GM19240 (cell line): Measurements from ENCODE around the gene EPYC.
"Not testable (repeated sequence)": the region's sequence is repeated elsewhere in the genome, so short reads cannot be mapped to it uniquely, and the experiment has no call there.

ENCODE experiments used
- DNase-seq: peaks from one replicate; pipeline ENCODE4 v3.0.0; 2011; ENCODE audit warnings: low spot score; ENCODE audit not compliant: insufficient read length

Gene EPYC

DNA sequence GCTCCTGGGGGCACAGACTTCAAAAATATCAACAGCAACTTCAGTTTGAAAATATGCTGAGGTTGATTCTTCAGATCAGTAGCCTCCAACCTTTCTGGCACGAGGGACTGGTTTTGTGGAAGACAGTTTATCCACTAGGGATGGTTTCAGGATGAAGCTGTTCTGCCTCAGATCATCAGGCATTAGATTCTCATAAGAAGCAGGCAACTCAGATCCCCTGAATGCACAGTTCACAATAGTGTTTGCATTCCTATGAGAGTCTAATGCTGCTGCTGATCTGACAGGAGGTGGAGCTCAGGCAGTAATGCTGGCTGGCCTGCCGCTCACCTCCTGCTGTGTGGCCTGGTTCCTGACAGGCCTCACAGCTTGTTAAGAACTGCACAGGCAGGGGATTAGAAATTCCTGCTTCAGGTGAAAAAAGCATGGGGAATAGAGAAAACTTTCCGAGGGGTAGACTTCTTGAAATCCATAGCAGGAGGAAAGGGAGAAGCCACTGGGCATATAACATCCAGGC is 12.8 kb downstream of the EPYC start:
- DNase-seq, result no peak

DNA sequence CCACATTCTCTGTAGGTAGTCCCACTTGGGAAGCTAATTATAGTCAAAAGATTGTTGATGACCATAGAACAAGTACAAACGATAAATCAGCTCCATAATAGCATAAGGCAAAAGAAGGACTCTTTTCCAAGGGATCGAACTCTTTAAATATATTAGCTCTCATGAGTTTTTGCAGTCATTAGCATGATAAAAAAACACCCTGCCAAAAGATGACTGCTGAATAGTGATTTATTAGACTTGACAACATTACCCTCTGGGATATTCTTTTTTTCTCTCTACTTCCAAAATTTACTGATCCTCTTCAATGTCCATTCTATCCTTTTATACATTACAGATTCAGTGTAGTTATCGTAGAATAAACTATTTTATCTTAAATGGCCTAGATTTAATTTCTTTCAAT is 14.2 kb downstream of the EPYC start:
- no peak for DNase-seq

DNA sequence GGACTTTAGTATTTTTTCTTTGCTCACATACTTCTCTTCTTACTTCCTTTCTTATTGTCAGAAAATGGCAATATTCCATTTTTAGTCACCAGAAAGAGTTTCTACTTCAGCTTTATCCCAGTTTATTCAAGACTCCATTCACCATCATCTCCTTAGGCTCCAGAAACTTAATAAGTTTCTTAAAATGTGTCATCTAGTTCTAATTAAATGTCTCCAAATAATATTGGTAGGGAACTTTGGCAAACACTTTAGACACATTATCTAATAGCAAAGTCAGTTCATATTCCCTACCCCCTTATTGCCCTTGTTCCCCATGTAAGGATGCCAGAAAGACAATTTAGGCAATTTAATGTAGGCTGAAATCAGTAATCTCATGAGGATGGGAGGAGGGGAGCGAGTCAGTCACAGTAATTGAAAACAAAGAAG is 15.1 kb downstream of the EPYC start:
- no peak for DNase-seq

DNA sequence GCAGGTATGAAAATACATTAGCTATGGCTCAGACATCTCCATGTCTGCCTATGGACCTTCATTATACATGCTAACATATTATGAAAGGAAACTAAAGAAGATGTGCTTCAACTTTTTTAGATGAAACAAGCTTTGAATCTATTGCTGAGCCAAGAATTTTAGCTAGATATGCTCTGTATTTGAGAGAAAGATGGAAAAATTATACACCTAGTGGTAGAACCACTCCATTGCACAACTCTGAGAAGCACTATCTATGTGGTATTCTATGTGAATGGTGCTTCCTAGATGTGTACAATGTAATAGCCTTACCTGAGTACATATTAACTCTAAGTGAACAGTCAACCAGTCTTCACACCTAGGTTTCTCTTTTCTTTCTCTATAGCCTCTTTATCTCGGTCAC is 17.3 kb downstream of the EPYC start:
- no peak for DNase-seq

DNA sequence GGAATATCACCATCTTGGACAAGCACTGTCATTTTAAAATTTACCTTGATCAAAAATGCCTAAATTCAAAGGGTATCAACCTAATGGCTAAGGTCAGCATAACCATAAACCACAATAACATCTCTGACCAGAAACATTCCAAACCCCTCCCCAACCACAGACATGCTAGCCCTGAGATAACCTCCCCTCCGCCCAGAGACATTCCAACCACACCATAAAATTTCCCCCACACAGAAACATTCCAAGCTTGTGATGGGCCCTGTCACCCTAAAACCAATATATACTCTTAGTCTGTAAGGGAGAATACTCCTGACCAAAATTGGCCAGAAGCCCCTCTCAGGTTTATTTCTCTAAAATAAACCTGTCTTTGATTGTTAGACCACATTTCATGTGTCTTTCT is 17.7 kb downstream of the EPYC start:
- no peak for DNase-seq

DNA sequence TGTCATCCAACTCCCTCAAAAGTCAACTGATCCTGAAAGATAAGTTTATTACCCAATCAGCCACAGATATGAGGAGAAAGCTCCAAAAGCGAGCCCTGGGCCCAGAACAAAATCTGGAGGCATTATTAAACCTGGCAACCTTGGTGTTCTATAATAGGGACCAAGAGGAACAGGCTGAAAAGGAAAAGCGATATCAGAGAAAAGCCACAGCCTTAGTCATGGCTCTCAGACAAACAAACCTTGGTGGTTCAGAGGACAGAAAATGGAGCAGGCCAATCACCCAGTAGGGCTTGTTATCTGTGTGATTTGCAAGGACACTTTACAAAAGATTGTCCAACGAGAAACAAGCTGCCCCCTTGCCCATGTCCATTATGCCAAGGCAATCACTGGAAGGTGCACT is 19.4 kb downstream of the EPYC start:
- not testable (repeated sequence) for DNase-seq

DNA sequence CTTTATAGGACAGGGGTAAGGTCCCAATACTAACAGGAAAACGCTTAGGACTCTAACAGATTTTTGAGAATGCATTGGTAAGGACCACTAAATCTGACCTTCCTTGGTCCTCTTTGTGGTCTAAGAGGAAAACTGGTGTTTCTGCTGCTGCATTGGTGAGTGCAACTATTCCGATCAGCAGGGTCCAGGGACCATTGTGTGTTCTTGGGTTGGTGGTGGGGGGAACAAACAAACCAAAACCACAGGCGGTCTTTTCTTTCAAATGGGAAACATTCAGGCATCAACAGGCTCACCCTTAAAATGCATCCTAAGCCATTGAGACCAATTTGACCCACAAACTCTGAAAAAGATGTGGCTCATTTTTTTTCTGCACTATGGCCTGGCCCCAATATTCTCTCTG is 20.7 kb downstream of the EPYC start:
- no peak for DNase-seq

DNA sequence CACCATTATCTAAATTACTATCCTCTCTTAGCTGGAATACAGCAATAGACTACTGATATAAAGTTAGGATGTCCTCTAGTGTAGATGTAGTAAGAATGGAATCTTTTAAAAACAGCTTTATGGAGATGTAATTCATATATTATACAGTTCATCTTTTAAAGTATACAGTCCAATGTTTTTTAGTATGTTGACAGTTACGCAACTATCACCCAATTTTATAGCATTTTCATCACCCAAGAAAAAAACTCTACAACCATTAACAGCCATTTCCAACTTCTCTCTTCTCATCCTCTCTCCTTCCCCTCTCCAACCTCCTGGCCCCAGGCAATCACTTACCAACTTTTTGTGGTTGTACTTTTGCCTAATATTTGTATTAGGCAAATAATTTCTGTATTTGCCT is 22.6 kb downstream of the EPYC start:
- DNase-seq, result no peak

DNA sequence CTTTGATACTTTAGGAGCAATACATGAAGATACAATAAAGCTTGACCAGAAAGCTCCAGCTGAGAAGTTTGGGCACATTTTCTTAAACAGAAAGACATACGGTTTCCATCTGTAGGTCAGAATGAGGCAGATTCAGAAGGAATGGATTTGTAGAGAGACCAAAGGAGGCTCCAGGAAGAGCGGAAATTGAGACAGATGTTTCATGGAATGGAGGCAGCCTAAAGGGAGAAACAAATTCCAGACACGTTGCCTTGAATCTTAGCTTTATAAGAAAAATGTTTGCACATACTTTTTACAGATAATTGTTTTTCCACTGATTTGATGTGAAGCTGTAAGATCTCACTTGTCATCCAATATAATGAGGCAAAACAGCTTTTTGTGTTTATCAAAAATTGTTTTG is 24.8 kb downstream of the EPYC start:
- no peak for DNase-seq

DNA sequence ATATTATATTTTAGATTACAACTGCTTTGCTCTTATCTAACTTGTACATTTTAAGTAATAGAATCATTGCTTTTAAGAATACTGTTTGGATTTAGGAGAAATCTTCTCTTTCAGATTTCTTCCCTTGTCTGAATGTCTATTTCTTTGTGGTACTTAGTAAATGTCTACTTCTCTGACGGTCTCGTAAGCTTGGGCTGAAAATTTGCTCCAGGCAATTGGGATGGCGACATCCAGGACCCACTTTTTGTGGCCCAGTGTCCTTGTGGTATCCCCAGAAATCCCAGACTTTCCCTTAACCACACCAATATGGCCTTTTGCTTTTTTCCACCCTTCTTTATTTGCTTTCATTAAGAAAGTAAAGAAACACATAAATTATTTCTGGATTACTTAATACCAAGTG is 25.8 kb downstream of the EPYC start:
- no peak for DNase-seq

DNA sequence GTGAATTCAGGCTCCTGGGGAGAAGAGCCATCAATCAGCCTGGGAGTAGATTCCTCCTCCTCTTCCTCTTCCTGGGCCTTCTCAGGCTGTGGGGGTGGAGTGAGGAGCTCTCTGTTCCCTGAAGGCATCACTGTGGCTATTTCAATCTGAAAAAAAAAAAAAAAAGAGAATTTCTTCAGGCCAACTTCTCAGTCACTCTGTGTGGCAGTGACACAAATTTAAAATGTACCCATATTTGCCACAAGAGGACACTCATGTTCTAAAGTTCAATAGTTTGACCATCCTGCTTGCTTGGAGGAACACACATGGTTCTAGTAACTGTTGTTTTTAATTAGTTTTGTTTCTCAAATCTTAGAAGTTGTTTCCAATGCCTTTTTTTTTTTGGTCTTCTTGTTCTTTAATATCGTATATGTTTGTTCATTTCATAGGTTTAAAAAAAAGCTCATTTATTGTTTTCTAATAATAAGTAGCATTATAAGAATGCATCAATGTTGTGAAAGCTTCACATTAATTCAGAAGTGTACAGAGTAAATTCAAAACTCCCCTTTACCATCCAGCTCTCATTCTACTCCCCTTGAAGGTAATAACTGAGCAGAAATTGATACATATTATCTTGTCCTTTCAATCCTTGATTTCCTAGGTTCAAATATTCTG is 26.5 kb downstream of the EPYC start:
- peak; percentile 1 for DNase-seq

DNA sequence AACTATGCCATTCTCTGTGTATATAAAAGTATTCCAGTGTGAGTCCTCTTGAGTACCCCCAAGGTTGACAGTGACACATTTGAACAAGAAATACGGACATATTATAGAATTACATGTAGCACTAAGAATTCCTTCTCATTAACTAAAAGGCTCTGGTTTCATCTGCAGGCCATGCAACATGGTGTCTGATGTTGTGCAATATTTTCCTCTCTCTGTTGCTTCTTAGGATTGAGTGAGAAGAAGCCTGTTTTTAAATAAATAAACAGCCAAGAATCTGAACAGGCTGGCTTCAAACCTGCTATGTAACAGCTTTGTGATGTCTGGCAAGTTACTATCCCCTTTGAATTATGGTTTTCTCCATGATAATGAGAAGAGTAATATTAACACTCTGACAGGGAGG is 27.5 kb downstream of the EPYC start:
- no peak for DNase-seq

DNA sequence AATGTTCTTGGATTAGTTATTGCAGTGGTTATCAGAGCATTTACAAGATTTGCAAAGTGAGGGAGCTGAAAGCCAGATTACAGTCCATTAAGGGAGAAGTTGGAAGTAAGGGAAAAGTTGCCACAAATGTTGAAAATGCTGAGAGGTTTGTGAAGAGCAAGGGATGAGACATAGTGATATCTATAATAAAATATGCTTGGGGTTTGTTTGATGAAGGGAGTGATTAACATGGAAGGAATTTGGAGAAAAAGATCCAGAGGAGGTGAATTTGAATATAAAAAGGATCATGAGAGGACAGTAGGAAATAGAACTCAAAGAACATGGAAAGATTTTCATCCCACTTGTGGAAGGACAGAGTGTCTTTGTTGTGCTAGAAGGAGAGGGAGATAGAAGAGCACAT is 30.5 kb downstream of the EPYC start:
- no peak for DNase-seq

DNA sequence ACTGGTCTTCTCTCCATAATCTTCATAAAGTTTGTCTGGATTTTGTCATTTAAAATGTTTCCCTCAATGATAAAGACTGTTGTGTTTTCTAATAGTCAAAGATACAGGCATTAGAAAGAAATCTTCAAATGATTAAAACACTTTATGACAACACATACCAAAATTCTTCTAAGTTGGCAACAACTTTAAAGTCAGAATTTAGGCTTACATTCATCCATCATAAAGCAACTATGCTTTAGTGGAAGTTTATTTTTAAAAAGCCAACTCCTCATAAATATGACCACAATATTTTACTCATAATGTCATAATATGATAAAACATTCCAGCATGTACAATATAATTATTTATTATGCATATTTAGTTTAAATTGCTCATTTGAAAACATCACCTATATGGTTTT is 32.5 kb downstream of the EPYC start:
- no peak for DNase-seq

DNA sequence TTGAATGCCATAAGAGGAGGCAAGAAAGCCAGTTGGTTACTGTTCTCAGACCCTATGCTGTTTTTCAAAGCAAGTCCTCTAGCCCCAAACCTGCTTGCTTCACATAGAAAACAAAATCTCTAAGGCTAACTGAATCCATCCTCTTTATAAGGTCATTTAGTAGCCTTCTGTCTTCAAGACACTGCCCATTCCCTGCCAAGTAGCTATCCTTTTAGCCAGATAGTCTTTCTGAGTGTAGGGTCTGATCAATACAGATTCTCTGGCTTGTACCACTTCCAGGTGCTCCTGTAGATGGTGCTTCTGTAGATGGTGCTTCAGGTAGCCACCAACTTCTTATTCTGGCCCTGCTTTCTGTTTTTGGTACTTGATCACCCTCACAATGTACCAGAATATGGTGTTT is 33.9 kb downstream of the EPYC start:
- DNase-seq, result no peak

DNA sequence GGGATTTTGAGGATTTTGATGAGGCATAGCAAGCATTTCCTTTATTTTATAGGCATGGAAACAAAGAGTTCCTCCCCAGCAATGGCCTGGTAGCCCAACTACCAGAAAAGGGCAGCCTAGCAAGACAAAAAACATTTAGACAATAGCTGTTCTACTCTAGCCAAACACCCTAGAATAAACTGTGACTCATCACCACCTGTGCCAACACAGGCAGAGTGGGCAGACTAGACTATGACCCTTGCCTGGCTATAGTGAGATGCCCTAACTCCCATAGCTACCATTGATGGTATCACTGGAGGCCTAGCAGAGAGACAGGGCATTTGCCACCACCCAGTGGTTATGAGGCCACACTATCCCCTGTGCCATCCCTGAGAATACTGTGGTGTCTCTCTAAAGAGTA is 34.3 kb downstream of the EPYC start:
- no peak for DNase-seq

DNA sequence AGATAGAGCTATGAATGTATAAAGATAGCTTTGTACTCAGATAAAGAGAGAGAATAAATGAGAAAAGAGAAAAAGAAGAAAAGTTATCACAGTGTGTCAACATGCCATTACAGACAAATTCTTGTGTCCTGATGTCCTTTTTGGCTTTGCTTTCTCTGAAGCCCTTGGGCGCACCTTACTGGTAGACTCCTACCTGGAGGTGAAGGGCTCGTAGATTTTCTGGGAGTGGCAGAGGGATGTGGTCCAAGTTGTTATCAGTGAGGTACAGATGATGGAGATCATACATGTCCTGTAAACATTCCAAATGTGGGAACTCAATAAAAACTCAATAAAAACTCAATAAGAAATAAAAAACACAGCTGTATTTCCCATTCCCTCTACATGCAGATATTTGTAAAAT is 34.9 kb downstream of the EPYC start:
- DNase-seq, result no peak

DNA sequence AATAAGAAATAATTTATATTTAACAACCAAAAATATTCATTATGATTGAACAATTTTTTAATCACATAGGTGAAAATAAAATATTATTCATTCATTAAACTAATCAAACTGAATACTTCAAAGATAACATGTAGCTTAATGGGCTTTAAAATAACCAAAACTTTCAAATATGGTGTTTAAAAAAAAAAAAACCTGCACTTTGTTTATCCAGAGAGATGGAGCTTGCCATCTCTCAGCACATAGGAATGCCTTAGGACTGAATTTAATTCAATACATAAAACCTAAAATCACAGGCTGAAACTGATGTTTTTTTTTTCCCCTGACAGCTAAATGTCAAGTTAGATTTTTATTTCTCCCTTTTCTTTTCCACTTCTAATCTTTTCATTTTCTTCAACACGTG is 35.4 kb downstream of the EPYC start:
- no peak for DNase-seq

DNA sequence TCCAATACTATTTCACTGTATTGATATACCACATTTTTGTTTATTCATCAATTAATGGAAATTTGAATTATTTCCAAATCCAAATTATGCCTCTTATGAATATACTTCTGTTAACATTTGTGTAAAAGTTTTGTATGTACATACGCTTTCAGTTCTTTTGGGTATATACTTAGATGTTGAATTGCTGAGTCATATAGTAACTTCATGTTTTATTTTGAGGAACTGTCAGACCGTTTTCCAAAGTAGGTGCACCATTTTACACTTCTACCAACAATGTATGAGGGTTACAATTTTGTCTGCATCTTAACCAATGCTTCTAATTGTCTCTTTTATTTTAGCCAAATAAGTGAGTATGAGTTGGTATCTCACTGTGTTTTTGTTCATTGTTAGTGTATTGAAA is 39.6 kb downstream of the EPYC start:
- no peak for DNase-seq

DNA sequence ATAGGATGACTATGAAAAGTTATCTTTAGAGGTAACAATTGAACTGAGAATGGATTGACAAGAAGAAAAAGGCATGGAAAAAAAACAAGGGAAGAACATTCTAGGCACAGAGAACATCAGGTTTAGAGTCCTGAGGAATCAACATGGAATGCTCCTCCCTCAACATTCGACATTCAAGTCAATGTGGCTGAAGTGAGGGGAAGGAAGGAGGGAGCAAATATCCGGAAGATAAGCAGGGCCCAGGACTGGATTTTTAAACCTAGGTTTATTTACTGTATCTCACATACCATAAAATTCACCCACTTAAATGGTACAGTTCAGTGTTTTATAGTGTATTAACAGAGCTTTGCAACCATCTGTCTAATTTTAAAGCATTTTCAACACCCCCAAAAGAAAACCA is 40.2 kb downstream of the EPYC start:
- DNase-seq, result no peak

DNA sequence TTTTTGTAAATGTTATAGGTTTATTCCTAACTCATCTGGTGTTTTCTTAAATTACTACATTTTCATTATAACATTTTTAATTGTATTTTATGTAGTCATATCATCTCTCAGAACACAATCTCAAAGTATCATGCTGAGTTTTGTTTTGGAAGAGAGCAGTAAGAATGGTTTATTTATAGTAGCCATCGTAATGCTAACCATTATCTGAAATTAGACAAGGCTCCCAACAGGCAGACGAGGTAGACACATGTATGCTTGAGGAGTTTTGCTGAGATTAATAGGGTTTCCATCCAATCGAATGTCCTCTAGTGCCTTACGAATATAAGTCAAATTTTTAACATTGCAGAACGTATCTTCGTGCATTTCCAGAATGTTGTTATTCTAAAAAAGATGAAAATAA is 40.8 kb downstream of the EPYC start:
- no peak for DNase-seq

DNA sequence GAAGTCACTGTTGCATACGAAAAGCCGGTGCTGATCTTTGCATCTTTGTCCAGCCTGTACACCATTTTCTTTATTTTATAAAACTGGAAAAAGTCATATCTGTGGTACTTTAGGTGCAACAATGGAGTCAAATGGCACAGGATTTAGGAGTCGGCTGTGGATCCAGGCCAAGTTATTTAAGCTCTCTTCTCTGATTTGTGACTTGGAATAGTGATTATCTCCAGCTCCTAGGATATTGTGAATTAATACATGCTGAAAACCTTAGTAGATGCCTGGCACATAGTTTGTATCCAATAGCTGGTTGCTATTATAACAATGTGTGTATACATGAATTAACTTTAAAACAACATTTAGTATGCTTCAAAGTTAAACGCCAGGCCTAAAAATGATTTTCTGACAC is 43.6 kb downstream of the EPYC start:
- no peak for DNase-seq

DNA sequence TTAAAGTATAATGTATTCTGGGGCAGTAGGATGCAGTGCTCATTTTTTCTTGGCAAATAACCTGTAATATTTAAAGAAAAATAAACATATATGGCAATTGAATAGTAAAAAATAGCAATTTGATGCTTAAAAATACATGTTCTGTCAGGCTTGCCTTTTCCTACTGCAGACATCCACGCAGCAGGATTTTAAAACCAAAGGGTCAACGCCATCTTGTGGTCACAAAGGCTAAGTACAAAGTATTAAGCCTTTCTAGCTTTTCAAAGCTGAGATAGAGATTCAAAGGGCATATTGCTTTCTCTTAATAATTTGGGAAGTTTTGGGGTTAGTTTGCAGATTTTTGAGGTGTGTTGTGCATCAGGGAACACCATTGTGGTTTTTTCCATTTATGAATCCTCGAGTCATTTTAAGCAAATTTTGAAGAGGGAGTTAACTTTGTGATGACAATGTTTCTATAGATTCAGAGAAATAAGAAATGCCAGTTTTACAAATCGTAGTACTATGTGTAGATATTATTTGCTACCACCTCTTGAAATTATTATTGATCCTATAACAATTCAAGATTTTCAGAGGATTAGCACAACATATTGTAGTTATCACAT is 45.1 kb downstream of the EPYC start:
- peak; percentile 2 for DNase-seq

DNA sequence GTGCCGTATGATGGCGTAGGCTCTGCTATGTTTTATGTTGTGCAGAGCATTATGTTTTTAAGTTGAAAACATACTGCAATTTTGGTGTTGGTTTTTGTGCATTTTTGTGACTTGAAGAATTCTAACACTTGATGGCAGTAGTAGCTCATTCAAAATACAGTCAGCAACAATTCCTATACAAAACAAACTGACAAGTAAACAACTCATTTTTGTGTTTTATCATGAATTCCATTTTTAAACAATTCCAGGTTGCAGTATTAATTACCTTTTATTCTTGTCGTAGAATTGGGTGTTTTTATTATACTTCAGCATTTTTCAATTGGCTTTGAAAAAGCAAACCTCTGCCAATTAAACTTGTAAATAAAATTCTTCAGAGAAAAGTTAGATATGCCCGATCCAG is 45.7 kb downstream of the EPYC start:
- no peak for DNase-seq
